Measurements from ENCODE around the gene PDE7B. TPM values are rescaled to one million over a fixed set of nuclear protein-coding genes. Genes with fewer than 3 reads are reported as not detected.

PDE7B gene
- total RNA-seq, 1 experiment from 2014 or later = not detected

GRCh38 chr6:135880066-135880972 lies 28.8 kb downstream of the PDE7B start:
- DNase-seq (ENCODE audit: low spot score) = no peak
- in situ Hi-C loops (cut with HindIII; ENCODE audit: low sequenced_read_pairs) = no loop called here

DNA sequence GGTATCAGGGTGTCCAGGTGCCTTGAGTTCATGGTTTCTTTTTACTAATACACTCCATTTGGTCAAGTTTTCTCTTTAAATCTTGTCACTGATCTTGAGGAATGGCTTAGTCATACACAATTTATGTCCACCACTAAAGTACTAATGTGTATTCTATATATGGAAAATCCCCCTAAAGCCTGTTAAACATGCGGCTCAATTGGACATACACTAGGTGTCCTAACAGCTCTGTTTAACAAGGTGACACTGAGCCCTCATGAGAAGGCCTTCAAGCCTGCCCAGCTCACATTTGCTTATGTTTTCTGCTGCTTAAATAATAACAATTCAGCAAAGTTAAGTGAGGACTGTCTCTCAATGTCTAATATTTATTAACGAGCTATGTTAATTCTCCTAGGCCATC lies 31.5 kb downstream of the PDE7B start:
- in situ Hi-C loops (cut with HindIII; ENCODE audit: low sequenced_read_pairs) = no loop called here
- no peak for DNase-seq (ENCODE audit: low spot score)

GRCh38 chr6:135883536-135883935 lies 32.0 kb downstream of the PDE7B start:
- in situ Hi-C loops (cut with HindIII; ENCODE audit: low sequenced_read_pairs) = no loop called here

DNA sequence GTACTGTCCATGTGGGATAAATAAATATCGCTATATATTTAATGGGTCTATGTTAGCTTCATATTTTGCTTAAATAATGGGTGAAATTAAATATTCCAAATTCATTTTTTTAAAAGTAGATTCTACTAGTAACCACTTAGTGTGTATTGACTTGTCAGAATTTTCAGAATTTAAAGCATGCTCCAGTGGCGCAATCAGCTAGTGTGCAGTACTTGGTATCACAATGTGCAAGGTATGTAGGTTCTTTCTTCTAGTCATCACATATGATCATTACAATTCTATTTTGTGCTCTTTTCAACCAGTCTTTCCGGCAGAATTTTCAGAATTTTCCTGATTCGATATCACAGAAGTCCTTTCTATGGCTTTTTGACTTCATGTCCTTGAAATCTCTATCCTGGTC lies 32.6 kb downstream of the PDE7B start:
- DNase-seq (ENCODE audit: low spot score) = no peak
- in situ Hi-C loops (cut with HindIII; ENCODE audit: low sequenced_read_pairs) = no loop called here

More at GRCh38 chr6:135883536-135883935, 32.0 kb downstream of the PDE7B start:
- no peak for DNase-seq (ENCODE audit: low spot score)

GRCh38 chr6:135887069-135887468 lies 35.6 kb downstream of the PDE7B start:
- DNase-seq (ENCODE audit: low spot score) = no peak
- in situ Hi-C loops (cut with HindIII; ENCODE audit: low sequenced_read_pairs) = no loop called here

DNA sequence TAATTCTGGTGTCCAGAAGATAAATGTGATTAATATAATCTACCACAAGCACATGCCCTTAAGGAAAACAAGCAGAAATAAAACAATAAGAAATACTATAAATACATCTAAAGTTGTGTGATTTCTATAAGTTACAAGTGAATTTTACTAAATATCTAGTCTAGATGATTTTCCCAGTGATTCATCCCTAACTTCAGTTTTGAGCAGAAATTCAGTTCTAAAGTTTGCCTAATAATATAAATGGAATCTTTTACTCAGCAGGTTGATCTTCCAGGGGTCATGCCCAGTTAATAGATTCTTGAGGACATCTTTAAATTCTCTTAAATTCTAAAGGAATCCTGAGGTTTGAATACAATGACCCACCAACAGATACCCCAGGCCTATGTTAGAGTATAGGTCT lies 37.3 kb downstream of the PDE7B start:
- in situ Hi-C loops (cut with HindIII; ENCODE audit: low sequenced_read_pairs) = no loop called here
- no peak for DNase-seq (ENCODE audit: low spot score)

DNA sequence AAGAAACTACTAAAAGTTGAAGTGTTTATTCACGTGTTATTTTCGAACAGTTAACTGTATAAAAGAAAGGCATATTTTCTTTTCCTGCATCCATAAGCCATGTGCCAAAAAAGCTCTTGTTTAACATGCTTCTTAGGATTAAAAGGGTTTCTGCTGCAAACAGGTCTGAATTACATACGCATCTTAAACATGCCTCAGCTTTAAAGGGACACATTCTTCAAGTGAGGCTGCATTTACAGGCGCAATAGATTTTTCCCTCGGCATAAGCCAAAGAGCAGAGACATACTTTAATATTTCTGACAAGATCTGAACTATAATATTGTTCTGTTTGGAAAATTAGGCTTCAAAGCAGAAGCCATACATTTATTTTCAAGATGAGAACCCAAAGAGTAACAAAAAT lies 39.4 kb downstream of the PDE7B start:
- in situ Hi-C loops (cut with HindIII; ENCODE audit: low sequenced_read_pairs) = no loop called here
- DNase-seq (ENCODE audit: low spot score) = no peak

- in situ Hi-C loops (cut with HindIII; ENCODE audit: low sequenced_read_pairs) = no loop called here
- DNase-seq (ENCODE audit: low spot score) = no peak
These were observed 40.2 kb downstream of the PDE7B start for GRCh38 chr6:135891710-135892109.

GRCh38 chr6:135895231-135895911 lies 43.9 kb downstream of the PDE7B start:
- in situ Hi-C loops (cut with HindIII; ENCODE audit: low sequenced_read_pairs) = no loop called here
- DNase-seq (ENCODE audit: low spot score) = no peak

GRCh38 chr6:135897087-135897486 lies 45.6 kb downstream of the PDE7B start:
- no peak for DNase-seq (ENCODE audit: low spot score)
- in situ Hi-C loops (cut with HindIII; ENCODE audit: low sequenced_read_pairs) = no loop called here

DNA sequence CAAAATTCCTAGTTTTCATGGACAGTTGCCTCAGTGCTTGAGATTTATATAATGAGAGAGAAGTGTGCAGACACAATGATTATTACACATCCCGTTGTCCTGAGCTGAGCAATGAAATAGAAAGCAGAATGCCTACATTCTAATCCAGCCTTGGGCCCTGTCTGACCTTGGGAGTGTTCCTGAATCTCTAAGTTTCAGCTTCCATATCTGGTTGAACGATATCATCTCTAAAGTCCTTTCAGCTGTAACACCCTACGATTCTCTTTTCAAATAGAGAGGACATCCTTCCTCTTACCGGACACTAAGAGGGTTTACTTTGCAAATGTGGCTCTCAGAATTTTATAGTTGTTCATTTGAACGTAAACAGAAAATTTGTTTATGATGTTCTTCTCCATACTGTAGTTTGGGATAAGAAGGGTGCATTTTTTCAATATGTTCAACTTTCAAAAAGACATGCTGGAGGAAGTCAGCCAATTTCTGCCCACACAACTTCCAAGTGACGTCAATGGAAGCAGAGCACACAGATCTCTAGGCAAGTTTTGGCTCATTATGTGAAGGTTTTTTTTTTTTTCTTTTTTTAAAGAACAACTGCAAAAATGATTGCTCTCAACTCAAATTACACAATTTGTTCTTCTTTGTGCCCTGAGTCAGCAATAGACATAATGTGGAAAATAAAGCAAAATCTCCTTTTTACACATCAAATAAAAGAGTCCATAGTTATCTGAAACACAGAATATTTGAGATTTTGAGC lies 50.4 kb downstream of the PDE7B start:
- DNase-seq (ENCODE audit: low spot score) = no peak
- in situ Hi-C loops (cut with HindIII; ENCODE audit: low sequenced_read_pairs) = no loop called here

DNA sequence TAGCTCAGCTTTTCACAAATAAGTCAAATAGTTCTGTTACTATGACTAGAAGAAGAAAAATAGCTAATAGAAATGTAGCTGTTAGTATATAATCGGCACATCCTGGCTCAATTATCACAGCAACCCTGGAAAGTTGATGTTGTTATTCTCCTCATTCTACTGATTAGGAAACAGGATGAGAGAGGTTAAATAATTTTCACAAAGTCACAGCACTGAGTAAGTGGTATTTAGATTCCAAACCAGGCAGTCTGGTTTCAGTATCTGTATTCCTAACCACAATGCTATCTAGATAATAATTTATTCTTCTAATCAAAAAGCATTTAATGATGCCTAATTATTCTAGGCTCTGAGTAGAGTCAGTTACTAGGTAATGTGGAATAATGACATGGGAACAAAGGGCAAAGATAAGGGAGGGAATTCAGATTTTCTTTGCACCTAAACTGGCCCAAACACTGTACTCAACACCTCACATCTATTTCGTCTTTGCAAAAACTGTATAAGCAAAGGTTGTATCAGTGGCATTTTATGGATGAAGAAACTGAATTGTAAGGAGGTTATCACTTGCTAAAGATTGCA lies 51.3 kb downstream of the PDE7B start:
- in situ Hi-C loops (cut with HindIII; ENCODE audit: low sequenced_read_pairs) = no loop called here
- DNase-seq (ENCODE audit: low spot score) = no peak

- DNase-seq (ENCODE audit: low spot score) = no peak
- in situ Hi-C loops (cut with HindIII; ENCODE audit: low sequenced_read_pairs) = no loop called here
These were observed 53.2 kb downstream of the PDE7B start for GRCh38 chr6:135904666-135905065.

- no peak for DNase-seq (ENCODE audit: low spot score)
- in situ Hi-C loops (cut with HindIII; ENCODE audit: low sequenced_read_pairs) = no loop called here
These were observed 54.3 kb downstream of the PDE7B start for GRCh38 chr6:135905604-135906300.

- in situ Hi-C loops (cut with HindIII; ENCODE audit: low sequenced_read_pairs) = no loop called here
- no peak for DNase-seq (ENCODE audit: low spot score)
These were observed 55.0 kb downstream of the PDE7B start for GRCh38 chr6:135906542-135906941.

DNA sequence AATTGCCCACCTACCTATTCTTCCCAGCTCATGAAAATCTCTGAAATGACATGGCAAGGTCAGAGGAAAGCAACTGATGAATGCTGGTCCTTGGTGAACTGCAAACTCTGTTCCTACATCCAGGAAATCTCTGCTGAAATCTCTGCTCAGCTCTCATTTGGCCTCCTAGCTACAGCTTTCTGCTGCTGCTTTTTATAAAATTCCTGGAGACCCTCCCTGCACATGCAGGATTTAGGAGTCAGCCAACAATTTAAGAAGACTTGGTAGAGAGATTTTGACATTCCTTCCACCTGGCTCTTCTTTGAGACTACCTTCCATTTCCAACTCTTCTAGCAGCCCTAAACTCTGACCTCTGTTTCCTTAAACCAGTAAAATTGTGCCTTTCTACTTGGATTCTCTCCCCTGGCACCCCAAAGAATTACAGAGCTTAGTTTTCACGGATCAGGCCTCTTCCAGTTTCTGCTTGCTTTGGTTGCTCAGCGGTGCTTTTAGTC lies 55.5 kb downstream of the PDE7B start:
- DNase-seq (ENCODE audit: low spot score) = no peak
- in situ Hi-C loops (cut with HindIII; ENCODE audit: low sequenced_read_pairs) = no loop called here

DNA sequence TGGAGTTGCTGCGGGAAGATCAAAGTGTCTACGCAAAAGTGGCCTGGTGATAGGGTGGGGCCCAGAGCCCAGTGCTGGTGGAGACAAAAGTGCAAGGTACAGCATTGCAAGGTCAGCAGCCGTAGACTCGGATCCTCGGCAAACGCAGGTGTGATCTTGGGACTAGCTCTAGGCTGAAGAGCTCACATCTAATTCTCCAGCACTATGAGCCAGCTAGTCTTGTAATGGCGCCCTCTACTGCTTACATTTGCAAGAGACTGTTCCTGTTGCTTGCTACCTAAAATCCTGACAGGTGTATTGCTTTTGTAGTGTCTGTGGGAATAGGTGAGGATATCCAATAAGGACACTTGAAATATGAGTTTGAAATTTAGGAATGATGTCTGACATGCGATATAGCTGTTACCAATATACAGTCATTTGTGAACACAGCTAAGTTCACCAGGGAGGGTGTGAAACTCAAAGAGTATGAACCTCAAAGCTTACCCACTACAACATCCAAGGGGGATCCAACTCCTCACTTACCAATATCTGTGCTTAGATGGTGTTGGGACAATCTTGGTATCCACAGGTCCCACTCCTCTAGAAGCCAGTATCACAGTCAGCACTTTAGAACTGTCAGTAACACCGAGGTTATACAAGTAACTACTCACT lies 58.4 kb downstream of the PDE7B start:
- in situ Hi-C loops (cut with HindIII; ENCODE audit: low sequenced_read_pairs) = no loop called here
- peak; percentile 31 for DNase-seq (ENCODE audit: low spot score)
